Middle frontal gyrus (tissue), 1 donor: ENCODE measurements around the gene METTL1.
"Not testable (repeated sequence)": the region's sequence is repeated elsewhere in the genome, so short reads cannot be mapped to it uniquely, and the experiment has no call there.

Source experiments
- DNase-seq: peaks from one replicate; pipeline ENCODE4 v3.0.0-alpha.2; 2015; ENCODE audit warnings: low spot score; ENCODE audit errors: extremely low spot score

Gene METTL1

GRCh38 chr12:57771873-57772428, at the start of gene METTL1:
METTL1 (minus strand) TSS chr12:57772105; CDS start chr12:57772083, 22 bp downstream.
- peak; percentile 92 for DNase-seq

- not testable (repeated sequence) for DNase-seq
Observed at GRCh38 chr12:57821015-57821414, 49.1 kb upstream of the METTL1 start.

GRCh38 chr12:57820119-57820518, 48.2 kb upstream of the METTL1 start:
- not testable (repeated sequence) for DNase-seq

GRCh38 chr12:57817990-57818331, 46.1 kb upstream of the METTL1 start:
- DNase-seq: not testable (repeated sequence)

- no peak for DNase-seq
Observed at GRCh38 chr12:57817261-57817989, 45.5 kb upstream of the METTL1 start.

GRCh38 chr12:57816855-57817151, 44.9 kb upstream of the METTL1 start:
- DNase-seq: no peak

- no peak for DNase-seq
Observed at GRCh38 chr12:57816001-57816854, 44.3 kb upstream of the METTL1 start.

- DNase-seq: no peak
Observed at GRCh38 chr12:57815177-57816000, 43.5 kb upstream of the METTL1 start.

GRCh38 chr12:57813971-57814772, 42.3 kb upstream of the METTL1 start:
- DNase-seq: no peak

- DNase-seq: no peak
Observed at GRCh38 chr12:57813111-57813970, 41.4 kb upstream of the METTL1 start.

GRCh38 chr12:57811028-57811755, 39.3 kb upstream of the METTL1 start:
- no peak for DNase-seq

GRCh38 chr12:57810450-57810849, 38.5 kb upstream of the METTL1 start:
- DNase-seq: no peak

- DNase-seq: no peak
Observed at GRCh38 chr12:57809425-57809824, 37.5 kb upstream of the METTL1 start.

GRCh38 chr12:57808351-57808750, 36.4 kb upstream of the METTL1 start:
- DNase-seq: no peak

GRCh38 chr12:57807285-57807684, 35.4 kb upstream of the METTL1 start:
- no peak for DNase-seq

GRCh38 chr12:57806677-57807076, 34.8 kb upstream of the METTL1 start:
- DNase-seq: no peak

GRCh38 chr12:57803319-57803893, 31.5 kb upstream of the METTL1 start:
- DNase-seq: peak; percentile 36

- DNase-seq: no peak
Observed at GRCh38 chr12:57802607-57803006, 30.7 kb upstream of the METTL1 start.

- DNase-seq: no peak
Observed at GRCh38 chr12:57800965-57801364, 29.1 kb upstream of the METTL1 start.
